ENCODE measurements around the gene PTCH2. TPM values are rescaled to one million over a fixed set of nuclear protein-coding genes. Genes with fewer than 3 reads are reported as not detected.
A peak's percentile ranks its signal among the peaks of the same experiment; 100 is the strongest.

The PTCH2 gene
- total RNA-seq, 4 donors from 2014 or later = 0.14 to 1.2 (median 0.64) TPM; not detected in 1

- intact Hi-C loops (cut with DNase I; ENCODE audit: low total_unique reads) = loop anchor here (5.0 kb wide), 1 partner anchor 526 kb away; no protein-coding TSS in a partner anchor
- H3K27me3 ChIP-seq = no peaks in the 10 kb centered on the region
- peaks cover 9 to 29% (median 21%) of the 10 kb centered on the region in 4 donors for H3K4me1 ChIP-seq
- in situ Hi-C loops (cut with MboI; ENCODE audit: low pct_ligation_motif_present in 1 of 4, low pct_unique_long_range_greater_than_20kb in 1 of 4, low sequenced_read_pairs in 3 of 4) = loop anchor here in 2 of 4 donors (25.0 kb wide), 2 partner anchors 236 to 536 kb away; partner anchors contain the start of genes HECTD3 (in 1 of the 2) and UROD (in 1 of the 2)
- peaks cover 0 to 20% (median 4%) of the 10 kb centered on the region in 4 donors for H3K36me3 ChIP-seq
- H3K27ac ChIP-seq = peak overlapping the region; percentile 92 to 97 (median 95)
- no peak for TF ChIP-seq CTCF (IDR thresholded peaks at IDR 0.05)
- no peak for TF ChIP-seq POLR2A (IDR thresholded peaks at IDR 0.05)
- TF ChIP-seq POLR2AphosphoS5 (IDR thresholded peaks at IDR 0.05) = no peak
- TF ChIP-seq EP300 (IDR thresholded peaks at IDR 0.05; ENCODE audit: low read depth) = no peak
- no peaks in the 10 kb centered on the region for H3K9me3 ChIP-seq
- WGBS, 2 donors (ENCODE audit: low coverage in 1 of 2) = 19 to 25% methylated on average over 4 to 12 of the region's 12 CpGs
- DNase-seq = no peak
- H3K4me3 ChIP-seq = peak overlapping the region; percentile 72 to 81 (median 78)
Observed at GRCh38 chr1:44776730-44777068, 66.4 kb downstream of the PTCH2 start.

DNA sequence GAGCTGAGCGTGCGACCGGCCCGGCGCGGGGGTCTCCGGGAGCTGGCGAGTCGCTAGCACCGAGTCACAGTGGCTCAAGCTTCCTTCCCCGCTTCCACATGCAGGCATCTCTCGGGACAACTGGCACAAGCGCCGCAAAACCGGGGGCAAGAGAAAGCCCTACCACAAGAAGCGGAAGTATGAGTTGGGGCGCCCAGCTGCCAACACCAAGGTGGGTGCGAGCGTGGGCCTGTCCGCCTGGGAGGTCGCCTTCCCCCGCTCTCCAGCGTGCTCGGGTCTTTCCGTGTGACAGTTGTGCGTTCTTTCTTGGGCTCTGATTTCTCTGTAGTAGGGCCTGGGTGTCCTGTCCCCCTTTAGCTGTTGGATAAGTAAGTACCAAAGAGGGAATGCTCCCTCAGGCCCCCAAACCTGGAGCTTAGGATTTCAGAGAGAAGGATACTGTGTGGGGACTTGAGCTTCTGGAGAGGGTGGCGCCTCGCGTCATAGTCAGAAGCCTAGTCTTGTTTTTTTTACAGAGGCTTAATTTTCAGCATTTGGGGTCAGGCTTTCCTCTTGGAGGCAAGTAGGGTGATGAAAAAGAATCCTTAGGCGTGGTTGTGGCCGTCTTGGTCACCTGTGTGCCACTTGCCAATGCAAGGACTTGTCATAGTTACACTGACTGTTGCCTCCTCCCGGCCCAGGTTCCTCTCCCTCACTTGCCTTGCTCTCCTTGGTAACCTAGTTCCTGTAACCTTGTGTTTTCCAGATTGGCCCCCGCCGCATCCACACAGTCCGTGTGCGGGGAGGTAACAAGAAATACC, 66.9 kb downstream of the PTCH2 start:
- peaks cover 9 to 29% (median 21%) of the 10 kb centered on the region in 4 donors for H3K4me1 ChIP-seq
- H3K27me3 ChIP-seq = no peaks in the 10 kb centered on the region
- H3K27ac ChIP-seq = peak overlapping the region; percentile 92 to 97 (median 95)
- H3K4me3 ChIP-seq = peak overlapping the region; percentile 72 to 81 (median 78)
- intact Hi-C loops (cut with DNase I; ENCODE audit: low total_unique reads) (loop anchor here (5.0 kb wide), 1 partner anchor 526 kb away; no protein-coding TSS in a partner anchor), in situ Hi-C loops (cut with MboI; ENCODE audit: low pct_ligation_motif_present in 1 of 4, low pct_unique_long_range_greater_than_20kb in 1 of 4, low sequenced_read_pairs in 3 of 4) (loop anchor here in 2 of 4 donors (25.0 kb wide), 2 partner anchors 236 to 536 kb away; partner anchors contain the start of genes HECTD3 (in 1 of the 2) and UROD (in 1 of the 2))
- 5% methylated on average over 36 of the region's 36 CpGs; no CpG with 5 or more reads in 1 of the 2 donors for WGBS, 2 donors (ENCODE audit: low coverage in 1 of 2)
- peak; percentile 42 for DNase-seq
- H3K9me3 ChIP-seq = no peaks in the 10 kb centered on the region
- no peak for TF ChIP-seq POLR2A (IDR thresholded peaks at IDR 0.05)
- no peak for TF ChIP-seq EP300 (IDR thresholded peaks at IDR 0.05; ENCODE audit: low read depth)
- TF ChIP-seq CTCF (IDR thresholded peaks at IDR 0.05) = no peak
- no peak for TF ChIP-seq POLR2AphosphoS5 (IDR thresholded peaks at IDR 0.05)
- H3K36me3 ChIP-seq = peaks cover 0 to 20% (median 4%) of the 10 kb centered on the region in 4 donors

DNA sequence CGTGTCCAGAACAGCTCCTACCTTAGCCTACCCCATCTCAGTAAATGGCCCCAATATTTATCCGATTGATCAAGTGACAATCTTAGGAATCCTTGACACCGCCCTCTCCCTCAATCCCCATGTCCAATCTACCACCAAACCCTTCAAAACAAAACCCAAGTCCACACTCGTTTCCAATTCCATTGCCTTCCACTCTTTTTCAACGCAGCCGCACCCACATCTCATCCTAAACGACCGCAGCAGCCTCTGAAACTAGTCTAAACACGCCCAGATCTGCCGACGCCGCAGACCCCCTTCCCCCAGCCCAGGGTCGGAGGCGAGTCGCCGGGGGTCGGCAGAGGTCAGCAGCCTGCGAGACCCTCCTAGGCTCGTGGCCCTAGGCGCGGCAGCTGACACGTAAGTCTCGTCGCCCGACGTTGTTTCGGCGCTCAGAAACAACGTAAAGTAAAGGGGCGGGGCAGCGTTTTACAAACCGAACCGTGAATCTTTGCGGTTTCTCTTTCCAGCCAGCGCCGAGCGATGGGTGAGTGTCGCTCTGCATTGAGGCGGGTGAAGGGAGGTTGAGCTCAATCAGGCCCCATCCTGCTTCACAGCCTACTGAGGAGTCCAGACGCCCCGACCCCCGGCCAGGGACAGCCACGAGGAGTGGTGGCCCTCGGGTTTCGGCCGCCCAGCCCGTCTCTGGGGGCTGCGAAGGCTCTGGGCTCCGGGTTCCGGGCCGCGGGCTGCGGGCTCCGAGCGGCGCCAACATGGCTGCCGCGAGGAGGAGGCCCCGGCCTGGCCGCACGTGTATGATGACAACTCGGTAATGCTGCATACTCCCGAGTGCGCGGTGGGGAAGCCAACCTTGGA, 67.7 kb downstream of the PTCH2 start, which contains the start of gene RPS8:
Gene RPS8, plus strand, starts transcription at position 463 of the 852 bp plus-strand sequence. Its CDS starts 57 bp downstream, at position 520.
- Histone ChIP-seq H3K27ac (peak within 1 kb of the TSS; percentile 92 to 97 (median 95)), H3K27me3 (no peaks in the 10 kb centered on the region), H3K36me3 (peaks cover 0 to 20% (median 4%) of the 10 kb centered on the region in 4 donors), H3K4me1 (peaks cover 9 to 29% (median 21%) of the 10 kb centered on the region in 4 donors), H3K4me3 (peak within 1 kb of the TSS; percentile 72 to 81 (median 78)), H3K9me3 (no peaks in the 10 kb centered on the region)
- TF ChIP-seq EP300 (IDR thresholded peaks at IDR 0.05; ENCODE audit: low read depth) = no peak
- TF ChIP-seq POLR2A (IDR thresholded peaks at IDR 0.05) = peak; percentile 97
- TF ChIP-seq CTCF (IDR thresholded peaks at IDR 0.05) = no peak
- TF ChIP-seq POLR2AphosphoS5 (IDR thresholded peaks at IDR 0.05) = peak; percentile 99
- DNase-seq = peak; percentile 95
- in situ Hi-C loops (cut with MboI; ENCODE audit: low pct_ligation_motif_present in 1 of 4, low pct_unique_long_range_greater_than_20kb in 1 of 4, low sequenced_read_pairs in 3 of 4) = loop anchor here in 2 of 4 donors (25.0 kb wide), 2 partner anchors 237 to 537 kb away; partner anchors contain the start of genes HECTD3 (in 1 of the 2) and UROD (in 1 of the 2)
- intact Hi-C loops (cut with DNase I; ENCODE audit: low total_unique reads) = loop anchor here (5.0 kb wide), 1 partner anchor 527 kb away; no protein-coding TSS in a partner anchor
- 0 to 1% methylated on average over 4 to 46 of the region's 65 CpGs for WGBS, 2 donors (ENCODE audit: low coverage in 1 of 2)

Small RNAs within 50 kb of the gene (small RNA-seq; reads per million reads assigned to genes)
- gene AL136380.1 (0 reads per million in 4 donors), gene SNORD38A (458 to 641 (median 545) reads per million in 4 donors), gene SNORD38B (0 reads per million in 4 donors), gene SNORD46 (1,020 to 4,725 (median 1,675) reads per million in 4 donors), gene SNORD55 (0 reads per million in 4 donors)

Other genes starting within 250 kb of the PTCH2 start
- 10 to 100 TPM; 14.2 to 40.8 (median 22.9) TPM for gene TMEM53, start 168.8 kb downstream of the PTCH2 start, total RNA-seq
- gene ARMH1, start 168.5 kb downstream of the PTCH2 start, total RNA-seq = 1 to 10 TPM in 1 of 4 donors, under 1 TPM in 2, not detected in 1; 0.40 to 2.5 (median 0.96) TPM
- gene RNU5D-1, start 112.1 kb downstream of the PTCH2 start, total RNA-seq = not detected
- gene KIF2C, start 103.4 kb downstream of the PTCH2 start, total RNA-seq = 1 to 10 TPM in 2 of 4 donors, under 1 TPM in 1, not detected in 1; 0.95 to 8.0 (median 1.9) TPM
- gene RPS8, start 67.7 kb downstream of the PTCH2 start, total RNA-seq = 1,000 to 10,000 TPM in 3 of 4 donors, 100 to 1,000 TPM in 1; 505 to 1,630 (median 1,282) TPM
- gene BEST4, start 55.1 kb downstream of the PTCH2 start, total RNA-seq = 100 to 1,000 TPM in 2 of 4 donors, 10 to 100 TPM in 2; 48.8 to 208 (median 92.3) TPM
- 10 to 100 TPM; 12.4 to 87.2 (median 16.3) TPM for gene PLK3, start 42.9 kb downstream of the PTCH2 start, total RNA-seq
- gene DYNLT4, start 35.9 kb downstream of the PTCH2 start, total RNA-seq = 1 to 10 TPM in 1 of 4 donors, not detected in 3; 1.4 TPM
- gene BTBD19, start 34.7 kb downstream of the PTCH2 start, total RNA-seq = 10 to 100 TPM in 1 of 4 donors, 1 to 10 TPM in 3; 1.5 to 22.1 (median 3.7) TPM
- gene EIF2B3, start 143.3 kb upstream of the PTCH2 start, total RNA-seq = 10 to 100 TPM in 1 of 4 donors, 1 to 10 TPM in 3; 1.4 to 15.6 (median 8.3) TPM
- 100 to 1,000 TPM in 3 of 4 donors, 10 to 100 TPM in 1; 70.5 to 321 (median 133) TPM for gene HECTD3, start 168.1 kb upstream of the PTCH2 start, total RNA-seq
- gene UROD, start 169.0 kb upstream of the PTCH2 start, total RNA-seq = 10 to 100 TPM; 46.4 to 85.7 (median 63.9) TPM

Measured in transverse colon (tissue), 4 donors.